Ureter (tissue), 1 donor: ENCODE data around the gene ERN1. TPM values are rescaled to one million over a fixed set of nuclear protein-coding genes. Genes with fewer than 3 reads are reported as not detected.
A peak's percentile ranks its signal among the peaks of the same experiment; 100 is the strongest.

Source experiments
- DNase-seq: peaks from one replicate; pipeline ENCODE4 v3.0.0-alpha.2; 2020; ENCODE audit warnings: low spot score
- total RNA-seq: library from RNA; stranded (reverse); gene quantifications from one replicate; pipeline ENCODE4 v1.2.4, GENCODE V29; 2023
- donor health status: DM: yes; HTN: yes; CAD: no.

Gene ERN1
- total RNA-seq, 1 donor from 2014 or later = 49.2 TPM

DNA sequence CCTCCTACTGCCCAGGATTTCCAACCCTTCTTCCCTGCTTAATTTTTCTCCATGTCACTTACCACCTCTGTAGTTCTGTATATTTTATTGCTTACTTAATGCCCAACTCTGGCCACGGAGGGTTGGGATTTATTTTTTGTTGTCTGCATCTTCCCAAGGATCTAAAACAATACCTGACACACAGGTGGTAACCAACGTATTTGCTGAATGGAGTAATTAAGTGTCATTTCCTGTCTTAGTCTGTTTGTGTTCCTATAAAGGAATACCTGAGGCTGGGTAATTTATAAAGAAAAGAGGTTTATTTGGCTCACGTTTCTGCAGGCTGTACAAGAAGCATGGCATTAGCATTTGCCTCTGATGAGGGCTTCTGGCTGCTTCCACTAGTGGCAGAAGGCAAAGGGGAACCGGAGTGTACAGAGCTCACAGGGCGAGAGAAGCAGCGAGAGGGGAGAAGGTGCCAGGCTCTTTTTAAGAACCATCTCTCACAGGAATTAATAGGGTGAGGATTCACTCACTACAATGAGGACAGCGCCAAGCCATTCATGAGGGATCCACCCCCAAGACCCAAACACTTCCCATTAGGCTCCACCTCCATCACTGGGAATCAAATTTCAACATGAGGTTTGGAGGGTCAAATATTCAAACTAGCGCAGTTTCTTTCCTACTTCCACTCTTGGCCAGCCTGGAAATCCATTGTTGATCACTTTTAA lies 44.8 kb downstream of the ERN1 start:
- DNase-seq = no peak

DNA sequence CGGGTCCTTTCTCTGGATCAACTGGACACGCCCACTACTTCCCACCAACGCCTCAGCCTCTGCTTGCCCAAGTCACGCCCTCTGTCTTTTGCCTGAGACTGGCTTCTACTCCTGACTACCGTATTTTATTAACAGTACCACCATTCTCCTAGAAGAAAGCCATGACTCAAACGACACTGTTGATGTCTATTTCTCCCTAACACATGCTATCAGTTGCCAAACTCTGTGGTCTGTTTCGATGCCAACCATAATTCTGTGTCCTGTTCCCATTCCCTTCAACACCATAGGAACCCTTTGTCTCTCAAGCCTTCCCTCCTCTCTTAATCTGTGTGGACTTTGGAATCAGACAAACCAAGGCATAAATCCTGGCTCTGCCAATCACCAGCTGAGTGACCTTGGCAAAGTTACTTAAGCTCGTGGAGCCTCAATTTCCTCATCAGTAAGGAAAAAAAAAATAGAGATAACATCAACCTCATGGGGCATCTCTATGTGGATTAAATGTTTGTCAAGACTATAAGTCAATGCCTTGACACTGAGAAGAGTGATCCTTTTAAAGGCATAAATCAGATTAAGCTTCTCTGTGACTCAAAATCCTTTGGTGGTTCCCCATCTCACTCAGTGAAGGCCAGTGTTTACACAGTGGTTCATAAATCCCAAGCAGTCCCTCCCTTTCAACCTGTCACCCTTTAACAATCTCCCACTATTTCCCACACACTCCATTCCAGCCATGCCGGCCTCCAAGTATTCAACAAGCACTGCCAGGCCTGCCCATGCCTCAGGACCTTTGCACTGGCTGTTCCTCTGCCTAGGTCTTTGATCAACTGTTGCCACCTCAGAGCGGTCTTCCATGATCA lies 45.6 kb downstream of the ERN1 start:
- DNase-seq = no peak

DNA sequence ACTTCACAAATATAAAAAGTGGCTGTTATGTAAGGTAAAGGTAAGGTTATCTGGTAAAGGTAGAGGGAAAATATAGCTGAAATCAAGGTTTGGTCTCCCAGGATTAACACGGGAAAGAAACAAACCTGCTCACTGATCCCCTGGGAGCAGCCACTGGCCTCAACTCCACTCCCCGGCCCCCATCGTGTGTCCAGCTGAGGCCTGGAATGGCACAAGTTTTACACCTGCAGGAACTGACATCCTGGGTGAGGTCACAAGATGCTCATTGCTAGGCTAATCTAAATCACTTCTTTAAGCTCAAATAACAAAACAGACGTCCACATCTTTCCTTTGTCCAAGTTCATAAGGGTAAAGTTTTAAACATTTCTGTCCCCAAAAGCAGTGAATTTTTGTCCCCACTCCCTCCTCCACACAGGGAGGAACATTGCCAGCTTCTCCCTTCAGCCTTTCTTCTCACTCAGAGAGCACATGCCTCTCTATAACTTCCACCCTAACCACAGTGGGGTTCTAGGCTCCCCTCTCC lies 46.3 kb downstream of the ERN1 start:
- no peak for DNase-seq

GRCh38 chr17:64083093-64083492 lies 46.9 kb downstream of the ERN1 start:
- no peak for DNase-seq

GRCh38 chr17:64081802-64082799 lies 47.8 kb downstream of the ERN1 start:
- DNase-seq = no peak

DNA sequence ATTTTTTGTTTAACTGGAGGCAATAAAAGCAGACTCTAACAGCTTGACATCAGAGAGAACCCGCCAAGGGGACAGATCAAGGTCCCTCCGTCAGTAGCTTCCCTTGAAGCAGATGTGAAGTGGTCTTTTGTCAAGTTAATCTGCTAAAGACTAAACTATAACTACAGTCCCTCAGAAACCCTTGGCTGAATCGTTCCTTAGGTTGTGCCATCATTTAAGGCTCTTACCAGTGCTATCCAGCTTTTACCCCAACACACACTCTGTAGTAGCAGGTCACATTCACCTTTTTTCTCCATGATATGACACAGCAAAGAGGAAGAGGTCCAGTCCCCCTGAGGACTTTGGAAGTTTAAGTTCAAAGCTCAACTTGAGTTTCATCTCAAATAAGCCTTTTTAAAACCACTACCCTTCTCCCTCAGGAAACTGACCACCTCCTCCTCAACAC lies 49.7 kb downstream of the ERN1 start:
- no peak for DNase-seq

DNA sequence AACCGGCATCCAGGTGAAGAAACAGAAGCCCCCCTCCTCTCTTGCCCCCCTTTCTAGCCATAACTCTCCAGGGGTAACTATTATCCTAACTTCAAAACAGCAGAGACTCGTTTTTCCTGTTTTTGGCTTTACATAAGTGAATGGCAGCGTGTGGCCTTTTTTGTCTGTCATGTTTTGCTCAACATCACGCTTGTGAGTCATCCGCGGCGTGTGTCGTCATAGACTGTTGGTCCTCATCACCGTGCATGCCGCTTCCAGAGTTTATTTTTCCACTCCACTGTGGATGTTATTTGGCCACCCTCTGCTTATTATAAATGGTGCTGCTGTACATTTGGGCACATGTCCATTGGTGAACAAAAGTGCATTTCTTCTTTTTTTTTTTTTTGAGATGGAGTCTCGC lies 52.6 kb downstream of the ERN1 start:
- DNase-seq = no peak

DNA sequence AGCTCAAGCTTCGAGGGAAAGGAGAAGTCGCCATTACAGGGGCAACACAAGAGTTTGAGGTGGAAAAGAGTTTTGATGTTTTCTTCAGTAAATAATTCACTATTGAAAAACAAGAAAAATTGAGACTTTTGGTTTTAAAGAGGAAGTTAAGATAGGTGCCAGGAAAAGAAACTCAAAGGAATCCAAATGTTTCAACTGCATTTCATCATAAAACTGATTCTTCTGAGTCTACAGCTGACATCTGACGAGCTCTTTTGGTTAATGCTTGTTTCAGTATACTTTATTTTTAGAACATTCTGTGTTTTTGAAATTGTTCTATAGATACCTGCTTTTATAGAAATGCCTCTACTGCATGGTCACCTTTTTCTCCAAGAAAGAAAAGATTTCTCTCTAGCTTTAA lies 54.0 kb downstream of the ERN1 start:
- no peak for DNase-seq

DNA sequence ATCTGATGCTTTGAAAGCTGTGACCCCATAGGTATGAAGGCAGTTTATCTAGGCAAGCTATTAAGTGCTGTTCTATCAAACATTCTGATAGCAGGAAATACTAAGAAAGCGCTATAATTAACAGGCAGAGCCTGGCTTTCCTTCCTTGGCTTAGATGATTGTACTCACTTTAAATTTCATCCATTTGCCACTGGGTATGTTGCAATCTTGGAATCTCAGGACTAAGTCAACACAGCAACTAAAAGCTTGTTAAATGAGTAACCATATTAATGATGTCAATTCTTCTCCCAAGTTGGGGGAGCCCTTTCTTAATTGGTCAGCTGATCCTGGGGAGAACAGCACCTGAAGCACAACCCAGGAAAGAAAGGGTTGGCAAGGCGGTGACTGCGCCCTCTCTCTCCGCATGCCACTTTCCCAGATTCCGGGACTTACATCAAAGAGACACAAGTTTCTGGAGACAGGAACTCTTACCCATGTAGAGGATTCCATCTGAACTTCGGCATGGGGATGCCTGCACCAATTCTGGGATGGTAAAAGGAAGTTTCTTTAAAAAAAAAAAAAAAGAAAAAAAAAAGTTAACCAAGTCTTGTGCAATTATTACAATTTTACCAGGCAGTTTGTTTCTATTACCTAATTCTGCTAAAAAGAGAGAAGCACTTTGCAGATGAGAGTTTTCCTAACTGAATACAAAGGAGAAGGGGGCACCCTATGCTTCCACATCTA lies 55.1 kb downstream of the ERN1 start:
- DNase-seq = no peak

- no peak for DNase-seq
Observed at GRCh38 chr17:64073771-64074703, 55.9 kb downstream of the ERN1 start.

GRCh38 chr17:64071111-64071510 lies 58.8 kb downstream of the ERN1 start:
- no peak for DNase-seq

GRCh38 chr17:64070213-64070612 lies 59.7 kb downstream of the ERN1 start:
- DNase-seq = no peak

DNA sequence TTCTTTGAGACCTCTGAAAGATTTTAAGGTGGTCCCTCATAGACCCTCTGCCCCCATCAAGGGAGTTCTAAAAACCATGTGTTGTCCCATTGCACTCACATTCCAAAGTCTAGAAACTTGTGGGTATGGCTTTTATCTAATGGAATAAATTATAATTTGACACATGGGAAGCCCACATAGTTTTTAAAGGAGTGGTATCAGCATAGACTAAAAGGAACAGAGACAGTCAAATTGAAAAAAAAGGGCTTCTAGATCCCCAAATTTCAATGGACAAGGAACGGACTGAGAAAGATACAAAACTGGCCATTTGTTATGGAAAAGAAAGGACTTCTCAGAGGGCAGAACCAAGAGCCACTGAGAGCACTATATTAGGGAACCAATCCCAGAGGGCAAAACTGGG lies 60.8 kb downstream of the ERN1 start:
- no peak for DNase-seq

GRCh38 chr17:64067657-64068056 lies 62.3 kb downstream of the ERN1 start:
- no peak for DNase-seq

- DNase-seq = no peak
Observed at GRCh38 chr17:64066716-64067115, 63.2 kb downstream of the ERN1 start.

DNA sequence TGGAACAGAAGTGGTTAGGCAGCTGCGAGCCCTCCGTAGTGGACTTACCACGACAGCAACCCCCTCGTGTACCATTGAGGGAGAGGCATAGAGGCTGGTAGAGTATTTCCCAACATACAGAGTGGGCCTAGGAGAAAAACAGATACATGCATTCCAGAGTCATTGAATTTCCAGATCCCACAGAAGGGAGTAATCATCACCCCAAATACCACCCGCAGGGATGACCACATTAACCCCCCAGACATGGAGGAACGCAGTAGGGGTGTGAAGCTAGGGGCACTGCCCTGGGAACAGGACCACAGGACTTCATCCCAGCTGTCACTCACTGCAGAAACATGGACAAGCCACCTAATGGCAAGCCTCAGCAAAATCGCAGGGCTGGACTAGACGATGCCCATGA lies 64.8 kb downstream of the ERN1 start:
- no peak for DNase-seq

- DNase-seq = no peak
Observed at GRCh38 chr17:64064331-64064730, 65.6 kb downstream of the ERN1 start.

DNA sequence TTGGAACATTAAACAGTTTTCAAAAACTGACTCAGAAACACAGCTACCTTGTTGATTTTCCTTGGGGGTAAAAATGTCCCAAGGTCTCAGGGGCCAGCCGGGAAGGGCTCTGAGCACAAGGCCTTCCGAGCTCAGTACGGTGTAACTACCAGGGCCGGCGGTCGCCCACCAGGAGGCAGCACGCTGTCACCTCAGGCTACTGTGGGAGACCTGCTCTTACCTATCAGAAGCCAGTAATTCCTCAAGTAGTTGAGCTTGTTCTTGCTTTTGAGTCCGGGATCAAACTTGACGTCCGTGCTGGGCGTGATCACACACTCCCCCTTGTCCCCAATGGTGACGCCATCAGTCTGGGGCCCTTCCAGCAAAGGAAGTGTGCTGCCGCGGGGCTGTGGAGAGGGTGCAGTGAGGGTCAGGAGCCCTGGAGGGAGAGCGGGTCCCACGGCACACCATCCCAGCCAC lies 66.1 kb downstream of the ERN1 start:
- peak; percentile 68 for DNase-seq

DNA sequence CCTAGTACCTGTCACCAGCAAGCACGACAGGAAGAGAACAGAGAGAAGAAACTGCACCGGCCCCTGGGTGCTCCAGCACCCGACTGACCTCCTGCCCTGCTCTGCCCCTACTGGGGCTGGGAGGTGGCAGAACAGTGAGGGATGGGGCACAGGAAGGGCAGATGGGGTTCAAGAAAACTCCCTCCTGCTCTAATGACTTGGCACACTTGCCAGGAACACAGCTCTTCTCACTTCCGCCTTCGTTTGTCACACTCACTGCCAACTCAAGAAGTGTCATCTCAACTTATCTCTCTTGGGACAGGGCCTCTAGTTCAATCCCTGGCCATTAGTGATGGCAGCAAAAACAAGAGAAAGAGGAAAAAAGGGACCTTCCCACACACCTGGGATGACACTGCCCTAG lies 66.9 kb downstream of the ERN1 start:
- no peak for DNase-seq
